ENCODE data around the gene YBEY.

DNA sequence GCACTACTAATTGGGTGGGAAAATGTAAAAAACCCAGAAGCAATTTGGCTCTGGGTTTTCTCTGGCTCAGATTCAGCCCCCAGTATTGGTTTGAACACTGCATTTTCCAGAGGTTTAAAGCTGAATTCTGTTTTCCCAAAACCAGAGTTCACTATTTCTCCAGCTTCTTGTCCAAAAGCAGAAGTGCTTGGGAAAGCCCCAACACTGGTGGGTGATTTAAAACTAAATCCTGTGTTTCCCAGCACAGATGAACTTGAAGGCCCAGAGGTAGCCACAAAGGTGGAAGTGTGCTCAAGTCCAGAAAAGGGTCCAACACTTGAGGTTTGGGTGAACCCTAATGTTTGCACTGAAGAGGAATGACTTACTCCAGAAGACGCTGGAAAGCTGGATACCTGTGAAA is 1.4 kb upstream of the YBEY start:
- TF ChIP-seq, protein P1, sequence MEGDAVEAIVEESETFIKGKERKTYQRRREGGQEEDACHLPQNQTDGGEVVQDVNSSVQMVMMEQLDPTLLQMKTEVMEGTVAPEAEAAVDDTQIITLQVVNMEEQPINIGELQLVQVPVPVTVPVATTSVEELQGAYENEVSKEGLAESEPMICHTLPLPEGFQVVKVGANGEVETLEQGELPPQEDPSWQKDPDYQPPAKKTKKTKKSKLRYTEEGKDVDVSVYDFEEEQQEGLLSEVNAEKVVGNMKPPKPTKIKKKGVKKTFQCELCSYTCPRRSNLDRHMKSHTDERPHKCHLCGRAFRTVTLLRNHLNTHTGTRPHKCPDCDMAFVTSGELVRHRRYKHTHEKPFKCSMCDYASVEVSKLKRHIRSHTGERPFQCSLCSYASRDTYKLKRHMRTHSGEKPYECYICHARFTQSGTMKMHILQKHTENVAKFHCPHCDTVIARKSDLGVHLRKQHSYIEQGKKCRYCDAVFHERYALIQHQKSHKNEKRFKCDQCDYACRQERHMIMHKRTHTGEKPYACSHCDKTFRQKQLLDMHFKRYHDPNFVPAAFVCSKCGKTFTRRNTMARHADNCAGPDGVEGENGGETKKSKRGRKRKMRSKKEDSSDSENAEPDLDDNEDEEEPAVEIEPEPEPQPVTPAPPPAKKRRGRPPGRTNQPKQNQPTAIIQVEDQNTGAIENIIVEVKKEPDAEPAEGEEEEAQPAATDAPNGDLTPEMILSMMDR (IDR thresholded peaks at IDR 0.05), result no peak
- no peak for TF ChIP-seq POLR2AphosphoS5 (IDR thresholded peaks at IDR 0.05)
